Ishikawa (cell line): ENCODE data around the gene PPP4R4.

Experiments used
- CEBPB ChIP-seq: IDR thresholded peaks from 2 replicates; pipeline ENCODE4 v1.6.1; 2012
- CREB1 ChIP-seq: IDR thresholded peaks from 2 replicates; pipeline ENCODE4 v1.6.1; 2012; ENCODE audit warnings: low read depth
- EGR1 ChIP-seq: IDR thresholded peaks from 2 replicates; pipeline ENCODE4 v1.6.1; 2012
- EP300 ChIP-seq: IDR thresholded peaks from 2 replicates; pipeline ENCODE4 v1.6.1; 2012; ENCODE audit warnings: borderline replicate concordance
- FOXM1 ChIP-seq: IDR thresholded peaks from 2 replicates; pipeline ENCODE4 v1.6.1; 2012; ENCODE audit warnings: low read depth, borderline replicate concordance
- NFIC ChIP-seq: IDR thresholded peaks from 2 replicates; pipeline ENCODE4 v1.6.1; 2012
- RAD21 ChIP-seq: IDR thresholded peaks from 2 replicates; pipeline ENCODE4 v1.6.1; 2012; ENCODE audit warnings: low read depth
- TAF1 ChIP-seq: IDR thresholded peaks from 2 replicates; pipeline ENCODE4 v1.6.1; 2012; ENCODE audit warnings: low read depth, mild to moderate bottlenecking
- TCF12 ChIP-seq: IDR thresholded peaks from 2 replicates; pipeline ENCODE4 v1.6.1; 2012; ENCODE audit warnings: low read depth
- TEAD4 ChIP-seq: IDR thresholded peaks from 2 replicates; pipeline ENCODE4 v1.6.1; 2012
- YY1 ChIP-seq: IDR thresholded peaks from 2 replicates; pipeline ENCODE4 v1.6.1; 2012; ENCODE audit warnings: low read depth
- ZBTB7A ChIP-seq: IDR thresholded peaks from 2 replicates; pipeline ENCODE4 v1.6.1; 2012; ENCODE audit warnings: low read depth
- TF ChIP-seq, protein P1 (sequence below): IDR thresholded peaks from 2 replicates; pipeline ENCODE4 v1.6.1; 2012
- TF ChIP-seq, protein P2 (sequence below): IDR thresholded peaks from 2 replicates; pipeline ENCODE4 v1.6.1; 2012; ENCODE audit warnings: low read depth, mild to moderate bottlenecking
- TF ChIP-seq, protein P3 (sequence below): IDR thresholded peaks from 2 replicates; pipeline ENCODE4 v1.6.1; 2012

PPP4R4 gene

DNA sequence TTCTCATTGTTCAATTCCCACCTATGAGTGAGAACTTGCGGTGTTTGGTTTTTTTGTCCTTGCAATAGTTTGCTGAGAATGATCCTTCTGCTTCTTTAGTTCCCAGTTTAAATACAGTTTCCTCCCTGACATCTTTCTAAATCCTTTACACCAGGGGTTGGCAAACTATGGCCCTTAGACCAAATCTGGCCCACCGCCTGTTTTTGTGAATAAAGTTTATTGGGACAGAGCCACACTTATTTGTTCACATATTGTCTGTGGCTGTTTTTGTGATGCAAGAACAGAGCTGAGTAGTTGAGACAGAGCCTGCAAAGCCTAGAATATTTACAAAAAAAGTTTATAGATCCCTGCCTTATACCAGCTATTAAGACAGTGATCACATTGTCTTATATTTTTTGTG, 65.3 kb downstream of the PPP4R4 start:
- TF ChIP-seq TEAD4 (no peak), FOXM1 (no peak)

DNA sequence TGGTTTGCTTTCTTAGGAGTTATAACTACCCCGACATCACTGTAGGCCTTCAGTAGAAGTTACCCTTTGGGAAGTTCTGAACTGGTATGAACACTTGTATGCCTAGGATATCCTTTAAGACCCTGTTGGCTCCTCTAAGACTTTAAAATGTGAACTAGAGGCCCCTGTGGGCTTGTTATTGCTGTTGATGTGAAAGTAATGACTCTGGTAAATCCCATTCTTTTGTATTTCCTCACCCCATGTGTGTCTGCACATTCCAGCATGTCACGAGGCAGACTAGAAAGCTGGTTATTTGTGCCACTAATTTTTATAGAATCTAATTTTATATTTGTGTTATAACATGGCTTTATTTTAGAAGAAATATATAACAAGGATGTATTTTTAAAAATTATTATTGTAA, 70.1 kb downstream of the PPP4R4 start:
- TF ChIP-seq TAF1 (no peak), YY1 (no peak), RAD21 (no peak), NFIC (no peak), ZBTB7A (no peak), CREB1 (no peak), TCF12 (no peak)
- TF ChIP-seq, protein P1, sequence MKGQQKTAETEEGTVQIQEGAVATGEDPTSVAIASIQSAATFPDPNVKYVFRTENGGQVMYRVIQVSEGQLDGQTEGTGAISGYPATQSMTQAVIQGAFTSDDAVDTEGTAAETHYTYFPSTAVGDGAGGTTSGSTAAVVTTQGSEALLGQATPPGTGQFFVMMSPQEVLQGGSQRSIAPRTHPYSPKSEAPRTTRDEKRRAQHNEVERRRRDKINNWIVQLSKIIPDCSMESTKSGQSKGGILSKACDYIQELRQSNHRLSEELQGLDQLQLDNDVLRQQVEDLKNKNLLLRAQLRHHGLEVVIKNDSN: no peak
- TF ChIP-seq, protein P2, sequence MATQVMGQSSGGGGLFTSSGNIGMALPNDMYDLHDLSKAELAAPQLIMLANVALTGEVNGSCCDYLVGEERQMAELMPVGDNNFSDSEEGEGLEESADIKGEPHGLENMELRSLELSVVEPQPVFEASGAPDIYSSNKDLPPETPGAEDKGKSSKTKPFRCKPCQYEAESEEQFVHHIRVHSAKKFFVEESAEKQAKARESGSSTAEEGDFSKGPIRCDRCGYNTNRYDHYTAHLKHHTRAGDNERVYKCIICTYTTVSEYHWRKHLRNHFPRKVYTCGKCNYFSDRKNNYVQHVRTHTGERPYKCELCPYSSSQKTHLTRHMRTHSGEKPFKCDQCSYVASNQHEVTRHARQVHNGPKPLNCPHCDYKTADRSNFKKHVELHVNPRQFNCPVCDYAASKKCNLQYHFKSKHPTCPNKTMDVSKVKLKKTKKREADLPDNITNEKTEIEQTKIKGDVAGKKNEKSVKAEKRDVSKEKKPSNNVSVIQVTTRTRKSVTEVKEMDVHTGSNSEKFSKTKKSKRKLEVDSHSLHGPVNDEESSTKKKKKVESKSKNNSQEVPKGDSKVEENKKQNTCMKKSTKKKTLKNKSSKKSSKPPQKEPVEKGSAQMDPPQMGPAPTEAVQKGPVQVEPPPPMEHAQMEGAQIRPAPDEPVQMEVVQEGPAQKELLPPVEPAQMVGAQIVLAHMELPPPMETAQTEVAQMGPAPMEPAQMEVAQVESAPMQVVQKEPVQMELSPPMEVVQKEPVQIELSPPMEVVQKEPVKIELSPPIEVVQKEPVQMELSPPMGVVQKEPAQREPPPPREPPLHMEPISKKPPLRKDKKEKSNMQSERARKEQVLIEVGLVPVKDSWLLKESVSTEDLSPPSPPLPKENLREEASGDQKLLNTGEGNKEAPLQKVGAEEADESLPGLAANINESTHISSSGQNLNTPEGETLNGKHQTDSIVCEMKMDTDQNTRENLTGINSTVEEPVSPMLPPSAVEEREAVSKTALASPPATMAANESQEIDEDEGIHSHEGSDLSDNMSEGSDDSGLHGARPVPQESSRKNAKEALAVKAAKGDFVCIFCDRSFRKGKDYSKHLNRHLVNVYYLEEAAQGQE: no peak
- TF ChIP-seq, protein P3, sequence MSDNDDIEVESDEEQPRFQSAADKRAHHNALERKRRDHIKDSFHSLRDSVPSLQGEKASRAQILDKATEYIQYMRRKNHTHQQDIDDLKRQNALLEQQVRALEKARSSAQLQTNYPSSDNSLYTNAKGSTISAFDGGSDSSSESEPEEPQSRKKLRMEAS: no peak

GRCh38 chr14:94267352-94267751, 93.2 kb downstream of the PPP4R4 start:
- no peak for TF ChIP-seq FOXM1
- TF ChIP-seq, protein P3: no peak
- TF ChIP-seq, protein P1: no peak
- TF ChIP-seq YY1: no peak
- TF ChIP-seq TEAD4: no peak
- TF ChIP-seq EP300: no peak
- no peak for TF ChIP-seq TCF12
- TF ChIP-seq EGR1: no peak
- no peak for TF ChIP-seq CREB1
- TF ChIP-seq, protein P2: no peak
- no peak for TF ChIP-seq CEBPB
- TF ChIP-seq TAF1: no peak

GRCh38 chr14:94269156-94269555, 95.0 kb downstream of the PPP4R4 start:
- TF ChIP-seq CREB1 (no peak), TAF1 (no peak), ZBTB7A (no peak), CEBPB (no peak), YY1 (no peak), RAD21 (no peak), TCF12 (no peak), FOXM1 (no peak), TEAD4 (no peak)
- TF ChIP-seq, protein P1: no peak
- TF ChIP-seq, protein P2: no peak

DNA sequence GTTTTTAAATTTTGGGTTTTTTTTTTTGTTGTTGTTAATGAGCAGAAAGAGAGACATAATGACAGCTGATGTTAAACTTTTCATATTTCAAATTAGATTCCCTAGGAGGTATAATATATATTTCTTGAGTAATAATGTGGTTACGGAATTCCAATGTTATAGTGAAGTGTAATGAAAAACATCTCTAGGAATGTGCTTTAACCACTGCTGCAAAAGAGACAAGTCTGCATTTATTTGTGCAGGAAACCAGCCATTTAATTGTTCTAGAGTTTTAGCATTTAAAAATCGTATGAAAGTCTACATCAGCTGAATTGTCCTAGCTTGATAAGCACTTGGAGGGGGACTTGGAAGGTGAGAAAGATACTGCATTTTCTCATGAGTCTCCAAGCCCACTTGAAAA, 104.6 kb downstream of the PPP4R4 start:
- TF ChIP-seq, protein P2: no peak
- no peak for TF ChIP-seq ZBTB7A
- no peak for TF ChIP-seq NFIC
- TF ChIP-seq TCF12: no peak
- TF ChIP-seq TAF1: no peak
- no peak for TF ChIP-seq CREB1
- TF ChIP-seq CEBPB: no peak
- TF ChIP-seq, protein P3: no peak
- TF ChIP-seq EP300: no peak
- TF ChIP-seq, protein P1: no peak
- no peak for TF ChIP-seq EGR1
- no peak for TF ChIP-seq FOXM1
- no peak for TF ChIP-seq RAD21
- no peak for TF ChIP-seq YY1
